HepG2 (cell line): ENCODE results near the gene INF2. TPM values are rescaled to one million over a fixed set of nuclear protein-coding genes. Genes with fewer than 3 reads are reported as not detected.

ENCODE experiments used
- CTCF ChIP-seq: sonication (generic); formaldehyde crosslinking; IDR thresholded peaks from 2 replicates; pipeline ENCODE4 v1.5.0; 2020; ENCODE audit warnings: mild to moderate bottlenecking, missing genetic modification reagents, moderate library complexity
- HNRNPLL ChIP-seq: fragments of 200-400 bp; formaldehyde crosslinking; IDR thresholded peaks from 2 replicates; pipeline ENCODE4 v1.6.1; 2017; ENCODE audit warnings: mild to moderate bottlenecking, low read depth, low read length; ENCODE audit not compliant: poor library complexity, severe bottlenecking
- HOXA9 ChIP-seq: sonication (generic); formaldehyde crosslinking; IDR thresholded peaks from 2 replicates; pipeline ENCODE4 v1.8.1; 2022; ENCODE audit warnings: missing genetic modification reagents, mild to moderate bottlenecking, moderate library complexity, borderline replicate concordance
- KDM2A ChIP-seq: sonication (generic); formaldehyde crosslinking; IDR thresholded peaks from 2 replicates; pipeline ENCODE4 v1.4.0; 2020; ENCODE audit warnings: low read depth, missing genetic modification reagents, borderline replicate concordance
- MEF2D ChIP-seq: sonication (generic); formaldehyde crosslinking; IDR thresholded peaks from 2 replicates; pipeline ENCODE4 v1.5.1; 2020; ENCODE audit warnings: mild to moderate bottlenecking, missing genetic modification reagents
- PCBP1 ChIP-seq: fragments of 200-400 bp; formaldehyde crosslinking; IDR thresholded peaks from 2 replicates; pipeline ENCODE4 v1.6.1; 2017; ENCODE audit warnings: mild to moderate bottlenecking, low read depth, low read length, borderline replicate concordance
- PITX1 ChIP-seq: sonication (generic); formaldehyde crosslinking; IDR thresholded peaks from 2 replicates; pipeline ENCODE4 v1.5.1; 2020; ENCODE audit warnings: mild to moderate bottlenecking, missing genetic modification reagents
- POGZ ChIP-seq: sonication (generic); formaldehyde crosslinking; IDR thresholded peaks from 2 replicates; pipeline ENCODE4 v1.4.0; 2020; ENCODE audit warnings: mild to moderate bottlenecking, missing genetic modification reagents
- POLR2G ChIP-seq: fragments of 200-400 bp; formaldehyde crosslinking; IDR thresholded peaks from 2 replicates; pipeline ENCODE4 v1.6.1; 2018; ENCODE audit warnings: mild to moderate bottlenecking, low read depth, low read length, moderate library complexity
- RAD21 ChIP-seq: fragments of 450-650 bp; formaldehyde crosslinking; IDR thresholded peaks from 2 replicates; pipeline ENCODE4 v1.5.0; 2020; ENCODE audit warnings: mild to moderate bottlenecking
- RXRB ChIP-seq: IDR thresholded peaks from 2 replicates; pipeline ENCODE4 v1.6.1; 2016; ENCODE audit warnings: borderline replicate concordance, missing genetic modification reagents, missing compliant biosample characterization
- SAP130 ChIP-seq: IDR thresholded peaks from 2 replicates; pipeline ENCODE4 v1.6.1; 2016; ENCODE audit warnings: low read depth
- SMC3 ChIP-seq: IDR thresholded peaks from 2 replicates; pipeline ENCODE4 v1.6.1; 2011; ENCODE audit warnings: low read length, improper control_type of control experiment
- SOX6 ChIP-seq, 2 experiments: fragments of 450-650 bp in 1 of 2; sonication (generic) in 1 of 2; formaldehyde crosslinking in 1 of 2; IDR thresholded peaks; 2 replicates each; pipeline versions ENCODE4 v1.4.0 to v1.6.1; 2017 to 2020; ENCODE audit warnings: antibody characterized with exemption in 1 of 2, mild to moderate bottlenecking in 1 of 2, missing genetic modification reagents in 1 of 2
- TCF7 ChIP-seq: sonication (generic); IDR thresholded peaks from 2 replicates; pipeline ENCODE4 v1.6.1; 2016; ENCODE audit warnings: antibody characterized with exemption, low read depth
- ZFP91 ChIP-seq: sonication (generic); formaldehyde crosslinking; IDR thresholded peaks from 2 replicates; pipeline ENCODE4 v1.9.0; 2022; ENCODE audit warnings: missing genetic modification reagents, mild to moderate bottlenecking, borderline replicate concordance
- ZFX ChIP-seq: sonication (generic); formaldehyde crosslinking; IDR thresholded peaks from 2 replicates; pipeline ENCODE4 v1.4.0; 2020; ENCODE audit warnings: mild to moderate bottlenecking, low read depth, missing genetic modification reagents, moderate library complexity
- ZNF225 ChIP-seq: sonication (generic); formaldehyde crosslinking; IDR thresholded peaks from 2 replicates; pipeline ENCODE4 v1.4.0; 2020; ENCODE audit warnings: mild to moderate bottlenecking, missing genetic modification reagents
- ZNF256 ChIP-seq: sonication (generic); formaldehyde crosslinking; conservative IDR thresholded peaks from 2 replicates; pipeline ENCODE4 v1.4.0; 2020; ENCODE audit warnings: missing genetic modification reagents
- ZNF343 ChIP-seq: sonication (generic); formaldehyde crosslinking; IDR thresholded peaks from 2 replicates; pipeline ENCODE4 v1.4.0; 2020; ENCODE audit warnings: mild to moderate bottlenecking, missing genetic modification reagents
- ZNF501 ChIP-seq: sonication (generic); formaldehyde crosslinking; IDR thresholded peaks from 2 replicates; pipeline ENCODE4 v1.5.1; 2020; ENCODE audit warnings: mild to moderate bottlenecking, moderate library complexity, missing genetic modification reagents
- ZNF687 ChIP-seq: sonication (generic); formaldehyde crosslinking; IDR thresholded peaks from 2 replicates; pipeline ENCODE4 v1.5.1; 2020; ENCODE audit warnings: mild to moderate bottlenecking, missing genetic modification reagents, moderate library complexity
- polyA plus RNA-seq, 8 experiments: library from polyadenylated mRNA; depleted of rRNA in 3 of 8; stranded (reverse) in 7 of 8; unstranded in 1 of 8; fragments of >200 nt; fragmentation: Illumina TruSeq in 4 of 8; extraction: Trizol in 4 of 8; gene quantifications; 2 replicates each; pipeline versions ENCODE4 v1.2.1 to v1.2.3, GENCODE V29; 2011 to 2016; ENCODE audit warnings: low read depth in 4 of 8, missing spikeins in 1 of 8, mixed read lengths in 1 of 8; ENCODE audit not compliant: insufficient read depth in 1 of 8
- total RNA-seq, 5 experiments: library from RNA; depleted of rRNA; stranded (reverse); fragments of >200 nt; fragmentation: Illumina TruSeq; extraction: Trizol; gene quantifications; 2 replicates each; pipeline ENCODE4 v1.2.3, GENCODE V29; 2016; ENCODE audit warnings: low read depth in 1 of 5

INF2 gene
- total and polyA plus RNA-seq, 2 of the 13 experiments (the other 11 are each of a cell fraction or from before 2014, with no cell fraction given) = 16.4 to 26.4 TPM

- TF ChIP-seq HOXA9 (CRISPR knock-in tag) = no peak
- peak; percentile 97 for TF ChIP-seq CTCF (CRISPR knock-in tag)
- TF ChIP-seq ZNF687 (CRISPR knock-in tag) = peak; percentile 39; the same call in 1 of the 2 replicates
- peak; percentile 54; the same call in 1 of the 2 replicates for TF ChIP-seq ZFP91 (CRISPR knock-in tag)
- TF ChIP-seq TCF7 = no peak
- TF ChIP-seq ZFX (CRISPR knock-in tag) = peak; percentile 38; the same call in 1 of the 2 replicates
- TF ChIP-seq PITX1 (CRISPR knock-in tag) = peak; percentile 29; the same call in 1 of the 2 replicates
- 0 out of 2 replicates have a peak, but pooled peaks have one; percentile 17 for TF ChIP-seq ZNF501 (CRISPR knock-in tag)
- TF ChIP-seq SMC3 = peak; percentile 55
- TF ChIP-seq ZNF256 (CRISPR knock-in tag) = no peak
- peak; percentile 47; the same call in 1 of the 2 replicates for TF ChIP-seq MEF2D
- TF ChIP-seq POLR2G = peak; percentile 44; the same call in 1 of the 2 replicates
- TF ChIP-seq PCBP1 = 0 out of 2 replicates have a peak, but pooled peaks have one; percentile 74
- TF ChIP-seq POGZ (CRISPR knock-in tag) = no peak
- TF ChIP-seq ZNF343 (CRISPR knock-in tag) = 0 out of 2 replicates have a peak, but pooled peaks have one; percentile 40
- peak; percentile 24 for TF ChIP-seq HNRNPLL
- no peak for TF ChIP-seq SOX6 (IDR thresholded peaks at IDR 0.05)
- 0 out of 2 replicates have a peak, but pooled peaks have one; percentile 15 for TF ChIP-seq SOX6 (CRISPR knock-in tag; IDR thresholded peaks at IDR 0.05)
- TF ChIP-seq RXRB = peak; percentile 50; the same call in 1 of the 2 replicates
- TF ChIP-seq ZNF225 (CRISPR knock-in tag) = peak; percentile 34; the same call in 1 of the 2 replicates
- peak; percentile 71; the same call in 1 of the 2 replicates for TF ChIP-seq KDM2A (CRISPR knock-in tag)
- TF ChIP-seq RAD21 (CRISPR knock-in tag) = peak; percentile 80
- TF ChIP-seq SAP130 = no peak
Observed at GRCh38 chr14:104708606-104709268, 19.3 kb downstream of the INF2 start (continued).
